ENCODE results near the gene BCL10.

The BCL10 gene

DNA sequence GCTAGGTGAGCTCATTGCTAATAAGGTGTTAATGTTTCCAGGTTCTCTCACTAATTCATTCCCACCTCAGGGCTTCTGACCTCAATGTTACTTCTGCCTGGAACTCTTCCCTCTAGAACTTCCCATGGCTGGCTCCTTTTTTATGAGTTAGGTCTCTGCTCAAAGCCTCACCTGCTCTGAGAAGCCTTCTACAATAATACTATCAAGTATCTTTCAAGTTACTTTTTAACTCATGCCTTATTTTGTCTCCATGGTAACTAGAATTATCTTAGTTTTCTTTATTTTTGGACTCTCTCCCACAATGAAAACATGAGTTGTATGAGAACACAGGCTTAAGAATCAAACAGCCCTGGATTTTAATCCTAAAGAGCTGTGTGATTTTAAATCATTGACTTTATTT is 13.4 kb downstream of the BCL10 start:
- Histone ChIP-seq H2AFZ (ENCODE audit: low read length) (no peak overlapping the region), H3K9ac (ENCODE audit: low read depth, low read length, poor library complexity, severe bottlenecking) (no peak overlapping the region), H3K79me2 (ENCODE audit: insufficient read depth, low read length) (peaks cover 14% of the 10 kb centered on the region), H3K4me1 (ENCODE audit: insufficient read depth, low read length, poor library complexity, severe bottlenecking) (peaks cover 8% of the 10 kb centered on the region), H3K9me2 (replicated peaks; ENCODE audit: low read depth, low read length) (no peaks in the 10 kb centered on the region), H3K27me3 (ENCODE audit: insufficient read depth, low read length, poor library complexity, severe bottlenecking) (no peaks in the 10 kb centered on the region), H3F3A (ENCODE audit: low read depth) (no peaks in the 10 kb centered on the region), H4K20me1 (ENCODE audit: insufficient read depth, low read length, poor library complexity, severe bottlenecking) (peaks cover 14% of the 10 kb centered on the region), H3K36me3 (ENCODE audit: insufficient read depth, low read length) (peaks cover 19% of the 10 kb centered on the region), H3K9me3 (ENCODE audit: insufficient read depth, low read depth, low read length) (no peaks in the 10 kb centered on the region), H3K4me3 (ENCODE audit: low read length, poor library complexity, severe bottlenecking) (no peak overlapping the region), H3K4me2 (ENCODE audit: low read depth, low read length, poor library complexity, severe bottlenecking) (no peak overlapping the region)
- no peak for TF ChIP-seq CTCF (conservative IDR thresholded peaks at IDR 0.05; ENCODE audit: low read length)
- TF ChIP-seq EZH2phosphoT487 (IDR thresholded peaks at IDR 0.05; ENCODE audit: borderline replicate concordance), result no peak

DNA sequence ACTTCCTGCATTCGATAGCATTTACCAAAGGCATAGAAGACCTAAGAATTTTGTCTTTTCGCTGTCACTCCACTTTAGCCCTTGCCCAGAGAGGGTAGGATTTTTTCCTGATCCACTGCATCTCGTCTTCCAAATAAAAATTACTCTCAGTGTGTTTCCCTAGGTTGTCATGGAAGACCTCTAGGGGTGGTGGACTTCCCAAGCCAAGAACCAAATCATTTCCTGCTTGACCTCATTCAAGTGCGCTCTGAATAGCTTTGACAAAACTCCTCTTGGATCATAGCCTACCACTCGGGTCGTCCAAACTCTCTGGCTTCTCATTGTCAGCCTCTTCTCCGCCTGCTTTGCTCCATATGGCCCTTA is 16.5 kb downstream of the BCL10 start:
- TF ChIP-seq CTCF (conservative IDR thresholded peaks at IDR 0.05; ENCODE audit: low read length) (no peak), EZH2phosphoT487 (IDR thresholded peaks at IDR 0.05; ENCODE audit: borderline replicate concordance) (no peak)

DNA sequence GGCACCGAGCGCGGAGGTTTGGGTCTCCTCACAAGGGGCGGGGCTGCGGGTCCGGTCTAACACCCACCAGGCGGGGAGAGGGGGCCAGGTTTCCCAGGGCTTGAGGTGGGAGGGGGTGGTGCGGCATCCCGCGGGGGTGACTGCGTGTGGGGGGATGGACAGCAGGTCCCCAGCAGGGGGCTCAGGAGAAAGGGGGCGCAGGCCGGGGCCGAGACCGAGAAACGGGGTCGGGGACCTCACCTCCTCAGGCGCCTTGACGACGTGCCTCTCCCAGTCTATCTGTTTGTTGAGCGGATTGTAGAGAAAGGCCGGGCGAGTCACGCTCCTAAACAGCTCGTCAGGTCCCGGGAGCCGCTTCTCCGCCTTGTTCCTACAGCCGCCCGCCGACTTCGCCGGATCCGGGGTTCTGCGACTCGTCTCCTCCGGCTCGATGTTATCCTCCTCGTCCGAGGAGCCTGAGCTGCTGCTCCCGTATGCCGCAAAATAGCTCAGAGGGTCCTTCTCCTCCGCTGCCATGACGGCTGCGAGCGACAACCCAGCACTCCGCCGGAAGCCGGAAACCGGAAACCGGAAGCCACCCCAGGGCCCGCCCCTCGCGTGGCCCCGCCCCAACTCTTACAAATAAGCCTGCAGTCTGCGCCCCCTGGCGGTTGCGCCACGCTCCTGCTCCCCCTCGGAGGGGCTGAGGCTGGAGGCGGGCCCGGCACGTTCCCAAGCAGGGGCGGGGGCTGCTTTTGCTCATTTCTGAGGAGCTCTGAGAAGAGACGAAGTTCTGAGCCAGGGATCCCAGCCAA is 17.1 kb downstream of the BCL10 start, which contains the start of gene C1orf52:
Gene C1orf52 (minus strand): TSS at position 545 of the 794 bp plus-strand sequence. CDS start 29 bp downstream, at position 516.
- peak within 1 kb of the TSS; percentile 88 for H3K4me2 ChIP-seq (ENCODE audit: low read depth, low read length, poor library complexity, severe bottlenecking)
- peak within 1 kb of the TSS; percentile 77 for H2AFZ ChIP-seq (ENCODE audit: low read length)
- no peaks in the 10 kb centered on the region; the same call in 1 of the 2 replicates for H3K36me3 ChIP-seq (ENCODE audit: insufficient read depth, low read length)
- no peaks in the 10 kb centered on the region for H3K9me2 ChIP-seq (replicated peaks; ENCODE audit: low read depth, low read length)
- H3K4me1 ChIP-seq (ENCODE audit: insufficient read depth, low read length, poor library complexity, severe bottlenecking), result peaks cover 21% of the 10 kb centered on the region
- H3K9ac ChIP-seq (ENCODE audit: low read depth, low read length, poor library complexity, severe bottlenecking), result peak within 1 kb of the TSS; percentile 77
- no peaks in the 10 kb centered on the region for H3F3A ChIP-seq (ENCODE audit: low read depth)
- H3K4me3 ChIP-seq (ENCODE audit: low read length, poor library complexity, severe bottlenecking), result peak within 1 kb of the TSS; percentile 91
- no peaks in the 10 kb centered on the region for H3K27me3 ChIP-seq (ENCODE audit: insufficient read depth, low read length, poor library complexity, severe bottlenecking)
- no peaks in the 10 kb centered on the region for H3K9me3 ChIP-seq (ENCODE audit: insufficient read depth, low read depth, low read length)
- TF ChIP-seq CTCF (conservative IDR thresholded peaks at IDR 0.05; ENCODE audit: low read length), result peak; percentile 80
- TF ChIP-seq EZH2phosphoT487 (IDR thresholded peaks at IDR 0.05; ENCODE audit: borderline replicate concordance), result no peak
- peaks cover 41% of the 10 kb centered on the region for H3K79me2 ChIP-seq (ENCODE audit: insufficient read depth, low read length)
- H4K20me1 ChIP-seq (ENCODE audit: insufficient read depth, low read length, poor library complexity, severe bottlenecking), result peaks cover 41% of the 10 kb centered on the region

More for the DNA sequence above, 16.5 kb downstream of the BCL10 start:
- peak overlapping the region; percentile 11 for H3K9ac ChIP-seq (ENCODE audit: low read depth, low read length, poor library complexity, severe bottlenecking)
- no peaks in the 10 kb centered on the region for H3K27me3 ChIP-seq (ENCODE audit: insufficient read depth, low read length, poor library complexity, severe bottlenecking)
- H3K36me3 ChIP-seq (ENCODE audit: insufficient read depth, low read length), result no peaks in the 10 kb centered on the region; the same call in 1 of the 2 replicates
- H2AFZ ChIP-seq (ENCODE audit: low read length), result peak overlapping the region; percentile 77
- peaks cover 37% of the 10 kb centered on the region for H3K79me2 ChIP-seq (ENCODE audit: insufficient read depth, low read length)
- H3K9me3 ChIP-seq (ENCODE audit: insufficient read depth, low read depth, low read length), result no peaks in the 10 kb centered on the region
- peak overlapping the region; percentile 91 for H3K4me3 ChIP-seq (ENCODE audit: low read length, poor library complexity, severe bottlenecking)
- H3F3A ChIP-seq (ENCODE audit: low read depth), result no peaks in the 10 kb centered on the region
- peak overlapping the region; percentile 58 for H3K4me2 ChIP-seq (ENCODE audit: low read depth, low read length, poor library complexity, severe bottlenecking)
- peaks cover 37% of the 10 kb centered on the region for H4K20me1 ChIP-seq (ENCODE audit: insufficient read depth, low read length, poor library complexity, severe bottlenecking)
- H3K4me1 ChIP-seq (ENCODE audit: insufficient read depth, low read length, poor library complexity, severe bottlenecking), result peaks cover 17% of the 10 kb centered on the region
- no peaks in the 10 kb centered on the region for H3K9me2 ChIP-seq (replicated peaks; ENCODE audit: low read depth, low read length)

All from Loucy (cell line).